ENCODE results near the gene KCTD10. TPM values are rescaled to one million over a fixed set of nuclear protein-coding genes. Genes with fewer than 3 reads are reported as not detected.

Gene KCTD10
- total RNA-seq, 1 experiment from 2014 or later: 44.9 TPM

DNA sequence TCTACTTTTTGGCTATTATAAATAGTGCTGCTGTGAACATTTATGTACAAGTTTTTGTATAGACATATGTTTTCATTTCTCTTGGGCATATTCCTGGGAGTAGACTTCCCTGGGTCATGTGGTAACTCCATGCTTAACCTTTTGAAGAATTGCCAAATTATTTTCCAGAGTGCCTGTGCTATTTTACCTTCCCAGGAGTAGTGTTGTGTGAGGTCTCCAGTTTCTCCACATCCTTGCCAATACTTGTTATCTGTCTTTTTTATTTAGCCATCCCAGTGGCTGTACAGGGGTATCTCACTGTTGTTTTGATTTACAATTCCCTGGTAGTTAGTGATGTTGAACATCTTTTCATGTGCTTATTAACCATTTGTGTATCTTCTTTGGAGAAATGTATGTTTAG lies 19.2 kb upstream of the KCTD10 start:
- peaks cover 10% of the 10 kb centered on the region for H3K4me1 Mint-ChIP-seq (ENCODE audit: insufficient read depth, unreplicated experiment)
- POLR2A ChIA-PET: no interaction called here
- peaks cover 61% of the 10 kb centered on the region for H3K36me3 Mint-ChIP-seq (ENCODE audit: insufficient read depth, unreplicated experiment)
- intact Hi-C loops (cut with micrococcal nuclease): loop anchor here (2.0 kb wide), 1 partner anchor 68 kb away; no protein-coding TSS in a partner anchor
- CTCF ChIA-PET: no interaction called here
- H3K27me3 Mint-ChIP-seq (ENCODE audit: insufficient read depth, unreplicated experiment): no peaks in the 10 kb centered on the region
- TF ChIP-seq, protein P1, sequence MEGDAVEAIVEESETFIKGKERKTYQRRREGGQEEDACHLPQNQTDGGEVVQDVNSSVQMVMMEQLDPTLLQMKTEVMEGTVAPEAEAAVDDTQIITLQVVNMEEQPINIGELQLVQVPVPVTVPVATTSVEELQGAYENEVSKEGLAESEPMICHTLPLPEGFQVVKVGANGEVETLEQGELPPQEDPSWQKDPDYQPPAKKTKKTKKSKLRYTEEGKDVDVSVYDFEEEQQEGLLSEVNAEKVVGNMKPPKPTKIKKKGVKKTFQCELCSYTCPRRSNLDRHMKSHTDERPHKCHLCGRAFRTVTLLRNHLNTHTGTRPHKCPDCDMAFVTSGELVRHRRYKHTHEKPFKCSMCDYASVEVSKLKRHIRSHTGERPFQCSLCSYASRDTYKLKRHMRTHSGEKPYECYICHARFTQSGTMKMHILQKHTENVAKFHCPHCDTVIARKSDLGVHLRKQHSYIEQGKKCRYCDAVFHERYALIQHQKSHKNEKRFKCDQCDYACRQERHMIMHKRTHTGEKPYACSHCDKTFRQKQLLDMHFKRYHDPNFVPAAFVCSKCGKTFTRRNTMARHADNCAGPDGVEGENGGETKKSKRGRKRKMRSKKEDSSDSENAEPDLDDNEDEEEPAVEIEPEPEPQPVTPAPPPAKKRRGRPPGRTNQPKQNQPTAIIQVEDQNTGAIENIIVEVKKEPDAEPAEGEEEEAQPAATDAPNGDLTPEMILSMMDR (IDR thresholded peaks at IDR 0.05; ENCODE audit: unreplicated experiment): no peak
- no peaks in the 10 kb centered on the region for H3K9me3 Mint-ChIP-seq (ENCODE audit: unreplicated experiment)
- H3K4me3 Mint-ChIP-seq (ENCODE audit: unreplicated experiment): no peak overlapping the region
- no peak overlapping the region for H3K27ac Mint-ChIP-seq (ENCODE audit: low read depth, unreplicated experiment)
- DNase-seq (ENCODE audit: unreplicated experiment): no peak
- BruUV-seq (replicated peaks): no TSS peak

DNA sequence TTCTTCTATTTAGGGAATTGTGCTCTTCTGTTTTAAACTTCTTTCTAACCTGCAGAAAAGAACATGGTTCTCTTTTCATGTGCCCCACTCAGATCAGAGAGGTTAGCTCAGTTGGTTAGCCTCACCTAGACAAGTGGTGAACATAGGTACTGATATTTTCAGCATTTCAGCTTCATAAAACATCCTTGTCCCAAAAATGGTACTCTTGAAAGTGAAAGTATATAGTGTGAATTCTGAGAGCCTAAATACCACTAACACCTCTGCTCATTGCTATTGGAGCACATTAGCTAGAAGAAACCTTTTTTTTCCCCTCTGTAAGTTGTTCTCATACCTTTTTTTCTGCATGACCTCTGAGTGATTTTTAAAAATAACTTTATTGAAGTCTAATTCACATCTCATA lies 17.9 kb upstream of the KCTD10 start:
- Mint-ChIP-seq H3K27ac (ENCODE audit: low read depth, unreplicated experiment) (no peak overlapping the region), H3K9me3 (ENCODE audit: unreplicated experiment) (no peaks in the 10 kb centered on the region), H3K36me3 (ENCODE audit: insufficient read depth, unreplicated experiment) (peaks cover 58% of the 10 kb centered on the region), H3K4me3 (ENCODE audit: unreplicated experiment) (no peak overlapping the region), H3K4me1 (ENCODE audit: insufficient read depth, unreplicated experiment) (peaks cover 10% of the 10 kb centered on the region), H3K27me3 (ENCODE audit: insufficient read depth, unreplicated experiment) (no peaks in the 10 kb centered on the region)
- POLR2A ChIA-PET: interaction anchor here (1.3 kb wide), 1 partner anchor 17 kb away, joined by 7 read pairs; the partner anchor contains the start of genes KCTD10 and UBE3B
- BruUV-seq (replicated peaks): no TSS peak
- intact Hi-C loops (cut with micrococcal nuclease): no loop called here
- TF ChIP-seq, protein P1 (IDR thresholded peaks at IDR 0.05; ENCODE audit: unreplicated experiment): no peak
- CTCF ChIA-PET: interaction anchor here (0.8 to 2.0 kb wide), 3 partner anchors 22 to 118 kb away, joined by 3 to 6 read pairs (median 3); no protein-coding TSS in a partner anchor
- DNase-seq (ENCODE audit: unreplicated experiment): no peak

DNA sequence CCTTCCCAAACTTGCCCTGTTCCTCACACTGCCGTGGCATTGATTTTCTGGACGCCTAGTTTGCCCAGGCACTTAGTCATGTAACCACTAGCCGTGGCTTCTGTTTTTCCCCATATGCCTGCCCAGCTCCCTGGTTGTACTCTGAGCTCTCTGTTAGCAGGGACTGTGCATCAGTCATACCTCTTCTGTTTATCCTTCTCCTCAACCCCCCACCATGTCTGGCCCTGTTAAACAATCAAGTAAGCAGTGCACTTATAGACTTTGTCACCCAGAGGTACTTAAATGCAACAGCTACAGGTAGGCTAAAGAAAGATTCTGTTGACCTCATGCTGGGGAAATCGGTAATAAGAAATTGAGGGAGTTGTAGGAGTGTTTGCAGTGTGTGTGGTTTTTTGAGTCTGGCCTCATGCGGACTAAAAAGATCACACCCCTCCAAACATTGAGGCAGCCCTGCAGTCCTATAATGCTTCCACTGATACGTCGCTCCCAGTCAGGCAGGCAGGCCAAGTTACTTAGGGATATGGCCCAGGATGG lies 17.3 kb upstream of the KCTD10 start:
- H3K4me1 Mint-ChIP-seq (ENCODE audit: insufficient read depth, unreplicated experiment): peaks cover 10% of the 10 kb centered on the region
- no peak overlapping the region for H3K4me3 Mint-ChIP-seq (ENCODE audit: unreplicated experiment)
- ChIA-PET POLR2A (interaction anchor here (1.3 kb wide), 1 partner anchor 17 kb away, joined by 7 read pairs; the partner anchor contains the start of genes KCTD10 and UBE3B), CTCF (interaction anchor here (0.5 to 2.0 kb wide), 4 partner anchors 21 to 119 kb away, joined by 3 to 6 read pairs (median 4); no protein-coding TSS in a partner anchor)
- BruUV-seq (replicated peaks): no TSS peak
- no peaks in the 10 kb centered on the region for H3K9me3 Mint-ChIP-seq (ENCODE audit: unreplicated experiment)
- H3K27ac Mint-ChIP-seq (ENCODE audit: low read depth, unreplicated experiment): no peak overlapping the region
- TF ChIP-seq, protein P1 (IDR thresholded peaks at IDR 0.05; ENCODE audit: unreplicated experiment): no peak
- DNase-seq (ENCODE audit: unreplicated experiment): no peak
- H3K27me3 Mint-ChIP-seq (ENCODE audit: insufficient read depth, unreplicated experiment): no peaks in the 10 kb centered on the region
- H3K36me3 Mint-ChIP-seq (ENCODE audit: insufficient read depth, unreplicated experiment): peaks cover 57% of the 10 kb centered on the region
- intact Hi-C loops (cut with micrococcal nuclease): no loop called here

DNA sequence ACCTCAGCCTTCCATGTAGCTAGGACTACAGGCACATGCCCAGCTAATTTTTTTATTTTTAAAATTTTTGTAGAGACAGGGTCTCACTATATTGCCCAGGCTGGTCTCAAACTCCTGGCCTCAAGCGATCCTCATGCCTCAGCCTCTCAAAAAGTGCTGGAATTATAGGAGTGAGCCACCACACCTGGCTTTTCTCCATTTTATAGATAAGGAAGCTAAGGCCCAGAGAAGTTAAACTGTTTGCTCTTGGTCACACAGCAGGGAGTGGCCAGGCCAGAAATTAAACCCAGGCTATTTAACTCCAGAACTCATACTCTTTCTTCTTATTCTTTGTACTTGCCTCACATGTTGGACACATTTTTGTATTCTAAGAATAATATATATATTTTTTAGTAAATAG lies 16.8 kb upstream of the KCTD10 start:
- Mint-ChIP-seq H3K27ac (ENCODE audit: low read depth, unreplicated experiment) (no peak overlapping the region), H3K4me1 (ENCODE audit: insufficient read depth, unreplicated experiment) (peaks cover 10% of the 10 kb centered on the region), H3K27me3 (ENCODE audit: insufficient read depth, unreplicated experiment) (no peaks in the 10 kb centered on the region), H3K9me3 (ENCODE audit: unreplicated experiment) (no peaks in the 10 kb centered on the region), H3K36me3 (ENCODE audit: insufficient read depth, unreplicated experiment) (peaks cover 57% of the 10 kb centered on the region), H3K4me3 (ENCODE audit: unreplicated experiment) (no peak overlapping the region)
- intact Hi-C loops (cut with micrococcal nuclease): no loop called here
- no TSS peak for BruUV-seq (replicated peaks)
- POLR2A ChIA-PET: interaction anchor here (1.4 kb wide), 1 partner anchor 15 kb away, joined by 4 read pairs; no protein-coding TSS in a partner anchor
- no peak for DNase-seq (ENCODE audit: unreplicated experiment)
- CTCF ChIA-PET: interaction anchor here (0.5 to 2.0 kb wide), 2 partner anchors 24 to 61 kb away, joined by 4 to 6 read pairs; no protein-coding TSS in a partner anchor
- TF ChIP-seq, protein P1 (IDR thresholded peaks at IDR 0.05; ENCODE audit: unreplicated experiment): no peak

All from MCF 10A (cell line).